Natural killer cell (primary cell): Measurements from ENCODE around the gene FAN1. TPM values are rescaled to one million over a fixed set of nuclear protein-coding genes. Genes with fewer than 3 reads are reported as not detected.

ENCODE experiments used
- ATAC-seq, 3 donors: fragments of 150-1000 bp in 2 of 3; fragments of 200-7000 bp in 1 of 3; cut with Tn5 transposase; 1 replicate in 1 of 3; 2 replicates in 2 of 3; pipeline ENCODE4 v1.10.0; 2021; ENCODE audit warnings: mild to moderate bottlenecking in 2 of 3, moderate library complexity in 2 of 3
- DNase-seq, 2 donors: peaks; one replicate each; pipeline versions ENCODE4 v3.0.0 to v3.0.0-alpha.2; 2013 to 2021; ENCODE audit warnings: mixed read lengths in 1 of 2
- H3K27ac ChIP-seq: one replicate; pipeline ENCODE4 v1.5.1; 2013; ENCODE audit warnings: mild to moderate bottlenecking, low read length
- H3K27me3 ChIP-seq: one replicate; pipeline ENCODE4 v1.6.1; 2013; ENCODE audit warnings: low read length; ENCODE audit not compliant: control insufficient read depth, insufficient read depth
- H3K36me3 ChIP-seq: one replicate; pipeline ENCODE4 v1.6.1; 2013; ENCODE audit warnings: low read length; ENCODE audit not compliant: control insufficient read depth, insufficient read depth
- H3K4me1 ChIP-seq: one replicate; pipeline ENCODE4 v1.6.1; 2013; ENCODE audit warnings: low read length; ENCODE audit not compliant: control insufficient read depth, insufficient read depth
- H3K4me3 ChIP-seq: one replicate; pipeline ENCODE4 v1.5.1; 2013; ENCODE audit warnings: low read length
- H3K9me3 ChIP-seq: one replicate; pipeline ENCODE4 v1.6.1; 2013; ENCODE audit warnings: low read length; ENCODE audit not compliant: control insufficient read depth, insufficient read depth
- H3K27ac Mint-ChIP-seq, 2 donors: one replicate each; pipeline ENCODE4 v1.8.0; 2022; ENCODE audit warnings: mild to moderate bottlenecking in 2 of 2, mixed read lengths in 2 of 2, moderate library complexity in 1 of 2
- H3K27me3 Mint-ChIP-seq, 2 donors: one replicate each; pipeline ENCODE4 v1.8.0; 2022; ENCODE audit warnings: low read depth in 2 of 2, mixed read lengths in 2 of 2
- H3K36me3 Mint-ChIP-seq: one replicate; pipeline ENCODE4 v1.8.0; 2022; ENCODE audit warnings: mixed read lengths
- H3K4me1 Mint-ChIP-seq, 2 donors: one replicate each; pipeline ENCODE4 v1.8.0; 2022; ENCODE audit warnings: mixed read lengths in 2 of 2
- H3K4me3 Mint-ChIP-seq: one replicate; pipeline ENCODE4 v1.8.0; 2022; ENCODE audit warnings: mild to moderate bottlenecking, moderate library complexity, mixed read lengths
- H3K9me3 Mint-ChIP-seq, 2 donors: one replicate each; pipeline ENCODE4 v1.8.0; 2022; ENCODE audit warnings: mixed read lengths in 2 of 2
- CTCF ChIP-seq: fragments of 200-600 bp; IDR thresholded peaks from one replicate; pipeline ENCODE4 v1.8.0; 2022; ENCODE audit warnings: antibody characterized with exemption
- WGBS: methylation state at CpG from one replicate; pipeline ENCODE4 v1.1.7; 2013; ENCODE audit warnings: missing lambda C conversion rate; ENCODE audit not compliant: insufficient coverage; 5-methylcytosine and 5-hydroxymethylcytosine counted together
- intact Hi-C: fragments of 100-400 bp; cut with micrococcal nuclease; formaldehyde crosslinking; loops from one replicate; pipeline ENCODE4 v1.14.2; 2022
- total RNA-seq, 4 donors: library from RNA; stranded (reverse); fragments of 120-200 nt in 1 of 4; gene quantifications; one replicate each; pipeline versions ENCODE4 v1.2.3 to v1.2.4, GENCODE V29; 2013 to 2022

FAN1 gene
- 10 to 100 TPM in 2 of 3 donors, 1 to 10 TPM in 1; 9.1 to 18.8 (median 15.3) TPM for total RNA-seq
- 27.1 TPM for total RNA-seq (2013)

- Histone ChIP-seq H3K36me3 (no peaks in the 10 kb centered on the region), H3K9me3 (no peaks in the 10 kb centered on the region), H3K4me1 (peaks cover 8% of the 10 kb centered on the region), H3K27ac (peak within 1 kb of the TSS; percentile 27), H3K4me3 (peak within 1 kb of the TSS; percentile 53), H3K27me3 (no peaks in the 10 kb centered on the region)
- Mint-ChIP-seq H3K27ac (peak within 1 kb of the TSS; percentile 79 to 95), H3K9me3 (no peaks in the 10 kb centered on the region), H3K36me3 (no peaks in the 10 kb centered on the region), H3K27me3 (peaks cover 0 to 8% of the 10 kb centered on the region in 2 donors), H3K4me3 (peak within 1 kb of the TSS; percentile 100), H3K4me1 (peaks cover 34% of the 10 kb centered on the region in 2 donors)
- ATAC-seq, result peak; percentile 84 to 85 (median 85)
- intact Hi-C loops, result loop anchor here (10.0 kb wide), 1 partner anchor 221 kb away; no protein-coding TSS in a partner anchor
- no peak for TF ChIP-seq CTCF
- peak; percentile 37 to 81 for DNase-seq
- 1% methylated on average over 65 of the region's 65 CpGs for WGBS
Measured at GRCh38 chr15:30903497-30904187, at the start of gene FAN1. FAN1 (plus strand) TSS chr15:30903915; CDS start chr15:30904664, 749 bp downstream.

GRCh38 chr15:30859091-30859874 is 44.4 kb upstream of the FAN1 start:
- peak in 1 of 3 donors; percentile 57 for ATAC-seq
- WGBS, result 31% methylated on average over 6 of the region's 7 CpGs

GRCh38 chr15:30865257-30865656 is 38.5 kb upstream of the FAN1 start:
- intact Hi-C loops, result no loop called here

More at GRCh38 chr15:30859091-30859874, 44.4 kb upstream of the FAN1 start:
- Histone ChIP-seq H3K4me3 (no peak overlapping the region), H3K27ac (no peak overlapping the region), H3K27me3 (no peaks in the 10 kb centered on the region), H3K9me3 (no peaks in the 10 kb centered on the region), H3K4me1 (no peaks in the 10 kb centered on the region), H3K36me3 (no peaks in the 10 kb centered on the region)
- intact Hi-C loops, result no loop called here
- peak; percentile 68 for TF ChIP-seq CTCF
- no peaks in the 10 kb centered on the region for H3K36me3 Mint-ChIP-seq
- no peaks in the 10 kb centered on the region for H3K9me3 Mint-ChIP-seq
- DNase-seq, result peak in 1 of 2 donors; percentile 60
- no peak overlapping the region for H3K4me3 Mint-ChIP-seq
- peaks cover 0 to 6% of the 10 kb centered on the region in 2 donors for H3K4me1 Mint-ChIP-seq
- H3K27me3 Mint-ChIP-seq, result peaks cover 0 to 7% of the 10 kb centered on the region in 2 donors
- no peak overlapping the region for H3K27ac Mint-ChIP-seq

More at GRCh38 chr15:30865257-30865656, 38.5 kb upstream of the FAN1 start:
- H3K27ac ChIP-seq, result no peak overlapping the region
- H3K9me3 ChIP-seq, result no peaks in the 10 kb centered on the region
- no peaks in the 10 kb centered on the region for H3K4me1 Mint-ChIP-seq
- no peaks in the 10 kb centered on the region for H3K36me3 ChIP-seq
- no peaks in the 10 kb centered on the region for H3K4me1 ChIP-seq
- no peak overlapping the region for H3K27ac Mint-ChIP-seq
- H3K4me3 Mint-ChIP-seq, result no peak overlapping the region
- no peak for DNase-seq
- no peak for ATAC-seq
- H3K27me3 Mint-ChIP-seq, result peaks cover 0 to 6% of the 10 kb centered on the region in 2 donors
- no peak overlapping the region for H3K4me3 ChIP-seq
- no peaks in the 10 kb centered on the region for H3K27me3 ChIP-seq
- no peaks in the 10 kb centered on the region for H3K9me3 Mint-ChIP-seq
- TF ChIP-seq CTCF, result no peak
- no peaks in the 10 kb centered on the region for H3K36me3 Mint-ChIP-seq
